Measurements from ENCODE around the gene TCOF1.
A peak's percentile ranks its signal among the peaks of the same experiment; 100 is the strongest.

The TCOF1 gene

GRCh38 chr5:150398722-150399523 lies 41.4 kb downstream of the TCOF1 start:
- no peak for DNase-seq (ENCODE audit: low read depth)
- peak; percentile 84 for TF ChIP-seq CTCF (IDR thresholded peaks at IDR 0.05; ENCODE audit: low read depth, low read length, missing control alignments)
- H3K4me3 ChIP-seq (ENCODE audit: low read depth, low read length), result no peak overlapping the region

GRCh38 chr5:150399524-150400211 lies 42.2 kb downstream of the TCOF1 start:
- DNase-seq (ENCODE audit: low read depth), result no peak
- H3K4me3 ChIP-seq (ENCODE audit: low read depth, low read length), result no peak overlapping the region
- no peak for TF ChIP-seq CTCF (IDR thresholded peaks at IDR 0.05; ENCODE audit: low read depth, low read length, missing control alignments)

- no peak for TF ChIP-seq CTCF (IDR thresholded peaks at IDR 0.05; ENCODE audit: low read depth, low read length, missing control alignments)
- DNase-seq (ENCODE audit: low read depth), result no peak
- no peak overlapping the region for H3K4me3 ChIP-seq (ENCODE audit: low read depth, low read length)
These were observed 43.0 kb downstream of the TCOF1 start for GRCh38 chr5:150400316-150401075.

GRCh38 chr5:150401076-150401375 lies 43.5 kb downstream of the TCOF1 start:
- DNase-seq (ENCODE audit: low read depth), result no peak
- no peak for TF ChIP-seq CTCF (IDR thresholded peaks at IDR 0.05; ENCODE audit: low read depth, low read length, missing control alignments)
- H3K4me3 ChIP-seq (ENCODE audit: low read depth, low read length), result no peak overlapping the region

GRCh38 chr5:150401376-150402228 lies 44.1 kb downstream of the TCOF1 start:
- TF ChIP-seq CTCF (IDR thresholded peaks at IDR 0.05; ENCODE audit: low read depth, low read length, missing control alignments), result no peak
- no peak for DNase-seq (ENCODE audit: low read depth)
- H3K4me3 ChIP-seq (ENCODE audit: low read depth, low read length), result no peak overlapping the region

GRCh38 chr5:150402229-150402773 lies 44.8 kb downstream of the TCOF1 start:
- no peak for TF ChIP-seq CTCF (IDR thresholded peaks at IDR 0.05; ENCODE audit: low read depth, low read length, missing control alignments)
- DNase-seq (ENCODE audit: low read depth), result no peak
- no peak overlapping the region for H3K4me3 ChIP-seq (ENCODE audit: low read depth, low read length)
